OCI-LY3 (cell line): ENCODE data around the gene KRT80.

ENCODE experiments used
- H2AFZ ChIP-seq: fragments of 200-600, 300-600 bp; shearing (Covaris generic); 2 replicates; pipeline ENCODE4 v1.6.0; 2014; ENCODE audit warnings: antibody characterized with exemption, low read depth, low read length
- H3K27ac ChIP-seq: fragments of 200-600, 300-600 bp; sonication (generic); 2 replicates; pipeline ENCODE4 v1.5.1; 2014; ENCODE audit warnings: mild to moderate bottlenecking, low read length, moderate library complexity, mixed read lengths
- H3K27me3 ChIP-seq: fragments of 200-600, 300-600 bp; sonication (generic); 2 replicates; pipeline ENCODE4 v1.6.1; 2014; ENCODE audit warnings: low read depth, low read length, mixed read lengths
- H3K36me3 ChIP-seq: fragments of 200-600, 300-600 bp; sonication (generic); replicated peaks from 2 replicates; pipeline ENCODE3; 2014; ENCODE audit warnings: low read depth, low read length, mixed read lengths
- H3K4me1 ChIP-seq: fragments of 300-600, 200-600 bp; sonication (generic); 2 replicates; pipeline ENCODE4 v1.6.1; 2014; ENCODE audit warnings: low read length, mixed read lengths
- H3K4me2 ChIP-seq: fragments of 200-600, 300-600 bp; sonication (generic); 2 replicates; pipeline ENCODE4 v1.6.1; 2014; ENCODE audit warnings: low read length, mixed read lengths
- H3K4me3 ChIP-seq: fragments of 300-600, 200-600 bp; sonication (generic); 2 replicates; pipeline ENCODE4 v1.5.1; 2014; ENCODE audit warnings: antibody characterized with exemption, mild to moderate bottlenecking, low read length, moderate library complexity
- H3K79me2 ChIP-seq: fragments of 300-600, 200-600 bp; shearing (Covaris generic); 2 replicates; pipeline ENCODE4 v1.6.1; 2014; ENCODE audit warnings: mild to moderate bottlenecking, low read length, mixed read lengths
- H3K9ac ChIP-seq: fragments of 300-600, 200-600 bp; shearing (Covaris generic); 2 replicates; pipeline ENCODE4 v1.6.0; 2014; ENCODE audit warnings: mild to moderate bottlenecking, low read length, moderate library complexity
- H3K9me3 ChIP-seq: fragments of 200-600, 300-600 bp; shearing (Covaris generic); 2 replicates; pipeline ENCODE4 v1.6.1; 2014; ENCODE audit warnings: low read length, mixed read lengths; ENCODE audit not compliant: insufficient read depth
- H4K20me1 ChIP-seq: fragments of 200-600, 300-600 bp; sonication (generic); 2 replicates; pipeline ENCODE4 v1.6.1; 2016; ENCODE audit warnings: low read length, mixed read lengths; ENCODE audit not compliant: insufficient read depth
- EZH2phosphoT487 ChIP-seq: fragments of 200-600 bp; shearing (Covaris generic); IDR thresholded peaks from 2 replicates; pipeline ENCODE4 v1.6.1; 2018; ENCODE audit warnings: antibody characterized with exemption, mixed run types, low read depth
- TF ChIP-seq, protein P1 (sequence below): fragments of 200-600, 300-600 bp; sonication (generic); IDR thresholded peaks from 2 replicates; pipeline ENCODE4 v1.5.1; 2014; ENCODE audit warnings: antibody characterized with exemption, low read length, low read depth

KRT80 gene

DNA sequence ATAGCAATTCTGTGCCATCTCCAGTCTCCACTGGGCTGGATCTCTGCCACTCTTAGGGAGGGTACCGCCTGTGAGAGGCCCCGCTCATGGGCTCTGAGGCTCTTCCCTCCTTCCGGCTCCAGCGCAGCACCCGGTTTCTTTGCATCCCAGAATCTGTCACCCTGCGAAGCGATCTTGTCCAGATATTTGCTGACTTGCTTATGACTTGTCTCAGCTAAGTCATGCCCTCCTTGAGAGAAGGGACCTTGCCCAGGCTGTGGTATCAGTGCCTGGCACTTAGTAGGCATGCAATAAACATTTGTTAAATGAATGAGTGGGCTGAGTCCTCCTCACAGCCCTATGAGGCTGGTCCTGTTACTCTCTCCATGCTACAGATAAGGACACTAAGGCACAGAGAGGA is 13.4 kb downstream of the KRT80 start:
- Histone ChIP-seq H3K79me2 (no peaks in the 10 kb centered on the region), H3K36me3 (no peaks in the 10 kb centered on the region), H3K4me3 (no peak overlapping the region), H3K4me2 (no peak overlapping the region), H2AFZ (no peak overlapping the region), H3K9ac (no peak overlapping the region), H4K20me1 (no peaks in the 10 kb centered on the region), H3K4me1 (no peaks in the 10 kb centered on the region), H3K27me3 (no peaks in the 10 kb centered on the region), H3K27ac (no peak overlapping the region), H3K9me3 (no peaks in the 10 kb centered on the region)
- TF ChIP-seq EZH2phosphoT487 = no peak
- TF ChIP-seq, protein P1, sequence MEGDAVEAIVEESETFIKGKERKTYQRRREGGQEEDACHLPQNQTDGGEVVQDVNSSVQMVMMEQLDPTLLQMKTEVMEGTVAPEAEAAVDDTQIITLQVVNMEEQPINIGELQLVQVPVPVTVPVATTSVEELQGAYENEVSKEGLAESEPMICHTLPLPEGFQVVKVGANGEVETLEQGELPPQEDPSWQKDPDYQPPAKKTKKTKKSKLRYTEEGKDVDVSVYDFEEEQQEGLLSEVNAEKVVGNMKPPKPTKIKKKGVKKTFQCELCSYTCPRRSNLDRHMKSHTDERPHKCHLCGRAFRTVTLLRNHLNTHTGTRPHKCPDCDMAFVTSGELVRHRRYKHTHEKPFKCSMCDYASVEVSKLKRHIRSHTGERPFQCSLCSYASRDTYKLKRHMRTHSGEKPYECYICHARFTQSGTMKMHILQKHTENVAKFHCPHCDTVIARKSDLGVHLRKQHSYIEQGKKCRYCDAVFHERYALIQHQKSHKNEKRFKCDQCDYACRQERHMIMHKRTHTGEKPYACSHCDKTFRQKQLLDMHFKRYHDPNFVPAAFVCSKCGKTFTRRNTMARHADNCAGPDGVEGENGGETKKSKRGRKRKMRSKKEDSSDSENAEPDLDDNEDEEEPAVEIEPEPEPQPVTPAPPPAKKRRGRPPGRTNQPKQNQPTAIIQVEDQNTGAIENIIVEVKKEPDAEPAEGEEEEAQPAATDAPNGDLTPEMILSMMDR = no peak

- no peak overlapping the region for H3K27ac ChIP-seq
Observed at GRCh38 chr12:52175371-52176350, 16.2 kb downstream of the KRT80 start.

DNA sequence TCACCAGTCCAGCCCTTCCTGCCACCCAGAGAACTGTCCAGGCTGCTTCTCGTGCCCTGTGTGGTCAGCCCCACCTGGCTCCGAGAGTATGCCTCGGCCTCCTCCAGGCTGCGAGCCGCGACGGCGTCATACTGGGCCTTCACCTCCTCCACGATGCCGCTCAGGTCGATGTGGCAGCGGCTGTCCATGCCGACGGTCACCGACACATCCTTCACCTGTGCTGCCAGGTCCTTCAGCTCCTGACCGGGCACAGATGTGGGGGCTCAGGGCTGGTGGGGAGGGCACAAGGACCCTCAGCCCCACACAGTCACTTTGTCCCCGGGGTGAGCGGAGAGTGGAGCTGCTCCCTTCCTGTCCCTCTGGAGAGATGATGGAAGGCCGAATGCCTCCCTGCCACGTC is 18.3 kb downstream of the KRT80 start:
- Histone ChIP-seq H2AFZ (no peak overlapping the region), H3K9me3 (no peaks in the 10 kb centered on the region), H3K4me1 (no peaks in the 10 kb centered on the region), H3K4me3 (no peak overlapping the region), H3K36me3 (no peaks in the 10 kb centered on the region), H4K20me1 (no peaks in the 10 kb centered on the region), H3K79me2 (no peaks in the 10 kb centered on the region), H3K4me2 (no peak overlapping the region), H3K9ac (no peak overlapping the region), H3K27me3 (no peaks in the 10 kb centered on the region), H3K27ac (no peak overlapping the region)
- TF ChIP-seq EZH2phosphoT487 = no peak
- TF ChIP-seq, protein P1 = no peak

More at GRCh38 chr12:52175371-52176350, 16.2 kb downstream of the KRT80 start:
- Histone ChIP-seq H3K79me2 (no peaks in the 10 kb centered on the region), H3K36me3 (no peaks in the 10 kb centered on the region), H3K27me3 (no peaks in the 10 kb centered on the region), H3K4me1 (no peaks in the 10 kb centered on the region), H3K4me3 (no peak overlapping the region), H3K9me3 (no peaks in the 10 kb centered on the region), H3K9ac (no peak overlapping the region), H3K4me2 (no peak overlapping the region), H2AFZ (no peak overlapping the region), H4K20me1 (no peaks in the 10 kb centered on the region)
- no peak for TF ChIP-seq EZH2phosphoT487
- TF ChIP-seq, protein P1 = no peak

DNA sequence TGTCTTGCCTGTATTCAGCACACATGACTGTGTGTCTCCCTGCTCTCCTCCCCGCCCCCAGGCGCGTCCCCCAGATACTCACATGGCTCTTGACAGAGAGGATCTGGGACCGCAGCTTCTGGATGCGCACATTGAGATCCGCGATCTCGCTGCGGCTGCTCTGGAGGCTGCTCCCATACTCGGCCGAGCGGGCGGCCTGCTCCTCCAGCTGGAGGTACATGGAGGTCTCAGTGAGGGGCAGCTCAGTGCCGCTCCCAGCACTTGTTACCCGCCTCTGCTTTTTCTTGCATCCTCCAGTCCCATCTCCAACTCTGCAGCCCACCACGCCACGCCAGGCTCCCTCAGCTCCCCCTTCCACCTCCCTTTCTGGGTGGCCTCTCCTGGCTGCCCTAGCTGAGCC is 18.9 kb downstream of the KRT80 start:
- no peaks in the 10 kb centered on the region for H3K36me3 ChIP-seq
- no peaks in the 10 kb centered on the region for H4K20me1 ChIP-seq
- H2AFZ ChIP-seq = no peak overlapping the region
- H3K4me3 ChIP-seq = no peak overlapping the region
- peaks cover 3% of the 10 kb centered on the region; the same call in 1 of the 2 replicates for H3K4me1 ChIP-seq
- no peak overlapping the region for H3K4me2 ChIP-seq
- H3K9me3 ChIP-seq = no peaks in the 10 kb centered on the region
- no peak overlapping the region for H3K27ac ChIP-seq
- no peak for TF ChIP-seq EZH2phosphoT487
- TF ChIP-seq, protein P1 = no peak
- H3K79me2 ChIP-seq = no peaks in the 10 kb centered on the region
- no peak overlapping the region for H3K9ac ChIP-seq
- H3K27me3 ChIP-seq = no peaks in the 10 kb centered on the region
